ENCODE results near the gene DLGAP1.
A peak's percentile ranks its signal among the peaks of the same experiment; 100 is the strongest.

- TF ChIP-seq CTCF (IDR thresholded peaks at IDR 0.05 in 8 of 11, conservative IDR thresholded peaks at IDR 0.05 in 3 of 11) (no peak), POLR2AphosphoS5 (IDR thresholded peaks at IDR 0.05) (peak in 1 of 3 donors; percentile 26)
Measured at GRCh38 chr18:3886575-3887322, 568.4 kb downstream of the DLGAP1 start.

Data from spleen (tissue), 7 donors.